Esophagus squamous epithelium (tissue), 5 donors: ENCODE data around the gene CD46. TPM values are rescaled to one million over a fixed set of nuclear protein-coding genes. Genes with fewer than 3 reads are reported as not detected.
A peak's percentile ranks its signal among the peaks of the same experiment; 100 is the strongest.

Experiments
- DNase-seq: peaks from one replicate; lab custom pipeline; 2025; lab: John Stamatoyannopoulos, UW
- H3K27ac ChIP-seq, 4 donors: fragments of 200-600 bp; sonication (generic); one replicate each; pipeline ENCODE4 v1.5.1; 2016 to 2019; ENCODE audit warnings: mild to moderate bottlenecking in 1 of 4
- H3K27me3 ChIP-seq, 4 donors: fragments of 200-600 bp; sonication (generic); 1 replicate in 3 of 4; 2 replicates in 1 of 4; pipeline versions ENCODE4 v1.5.1 to v1.6.0; 2017 to 2021; ENCODE audit warnings: antibody characterized with exemption in 1 of 4
- H3K36me3 ChIP-seq, 3 donors: fragments of 200-600 bp; sonication (generic); one replicate each; pipeline ENCODE4 v1.5.1; 2016 to 2019
- H3K4me1 ChIP-seq, 3 donors: fragments of 200-600 bp; sonication (generic); one replicate each; pipeline ENCODE4 v1.5.1; 2017 to 2019
- H3K4me3 ChIP-seq, 4 donors: fragments of 200-600 bp; sonication (generic); 1 replicate in 3 of 4; 2 replicates in 1 of 4; pipeline ENCODE4 v1.5.1; 2016 to 2019; ENCODE audit warnings: mild to moderate bottlenecking in 2 of 4, moderate library complexity in 1 of 4
- H3K9me3 ChIP-seq, 3 donors: fragments of 200-600 bp; sonication (generic); one replicate each; pipeline ENCODE4 v1.5.1; 2016 to 2019
- POLR2A ChIP-seq, 4 donors: fragments of 450-650 bp; IDR thresholded peaks; one replicate each; pipeline ENCODE4 v1.6.1; 2017; ENCODE audit warnings: antibody characterized with exemption in 4 of 4, mild to moderate bottlenecking in 4 of 4, moderate library complexity in 3 of 4
- WGBS, 2 donors: methylation state at CpG; one replicate each; pipeline ENCODE4 v1.1.5; 2018; 5-methylcytosine and 5-hydroxymethylcytosine counted together
- intact Hi-C: fragments of 100-400 bp; cut with DNase I; formaldehyde crosslinking; loops from one replicate; pipeline ENCODE4 v1.15.0; 2022
- total RNA-seq, 4 donors: library from RNA; depleted of rRNA; stranded (reverse); fragments of >200 nt; gene quantifications; one replicate each; pipeline ENCODE4 v1.1.0, GENCODE V29; 2016
- TF ChIP-seq, protein P1 (sequence below), 6 experiments: fragments of 450-650 bp in 4 of 6; fragments of 200-600 bp in 2 of 6; sonication (generic) in 2 of 6; IDR thresholded peaks; one replicate each; pipeline ENCODE4 v1.5.1; 2016 to 2019; ENCODE audit warnings: antibody characterized with exemption in 6 of 6, mild to moderate bottlenecking in 4 of 6, moderate library complexity in 4 of 6
- donor health status: DM: yes; HTN: yes; CAD: no.

CD46 gene
- total RNA-seq, 4 donors from 2014 or later: 131 to 191 (median 157) TPM

DNA sequence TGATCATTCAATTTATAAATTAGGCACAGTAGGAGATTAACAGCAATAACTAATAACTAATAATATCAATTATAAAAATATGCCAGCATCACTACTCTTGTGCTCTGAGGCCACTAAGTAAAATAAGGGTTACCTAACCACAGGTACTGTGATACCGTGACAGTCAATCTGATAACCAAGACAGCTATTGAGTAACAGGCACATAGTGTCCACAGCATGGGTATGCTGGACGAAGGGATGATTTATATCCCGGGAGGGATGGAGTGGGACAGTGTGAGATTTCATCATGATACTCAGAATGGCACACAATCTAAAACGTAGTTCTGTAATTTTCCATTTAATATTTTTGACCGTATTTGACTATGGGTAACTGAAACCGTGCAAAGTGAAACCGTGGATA lies 39.4 kb downstream of the CD46 start:
- TF ChIP-seq, protein P1, sequence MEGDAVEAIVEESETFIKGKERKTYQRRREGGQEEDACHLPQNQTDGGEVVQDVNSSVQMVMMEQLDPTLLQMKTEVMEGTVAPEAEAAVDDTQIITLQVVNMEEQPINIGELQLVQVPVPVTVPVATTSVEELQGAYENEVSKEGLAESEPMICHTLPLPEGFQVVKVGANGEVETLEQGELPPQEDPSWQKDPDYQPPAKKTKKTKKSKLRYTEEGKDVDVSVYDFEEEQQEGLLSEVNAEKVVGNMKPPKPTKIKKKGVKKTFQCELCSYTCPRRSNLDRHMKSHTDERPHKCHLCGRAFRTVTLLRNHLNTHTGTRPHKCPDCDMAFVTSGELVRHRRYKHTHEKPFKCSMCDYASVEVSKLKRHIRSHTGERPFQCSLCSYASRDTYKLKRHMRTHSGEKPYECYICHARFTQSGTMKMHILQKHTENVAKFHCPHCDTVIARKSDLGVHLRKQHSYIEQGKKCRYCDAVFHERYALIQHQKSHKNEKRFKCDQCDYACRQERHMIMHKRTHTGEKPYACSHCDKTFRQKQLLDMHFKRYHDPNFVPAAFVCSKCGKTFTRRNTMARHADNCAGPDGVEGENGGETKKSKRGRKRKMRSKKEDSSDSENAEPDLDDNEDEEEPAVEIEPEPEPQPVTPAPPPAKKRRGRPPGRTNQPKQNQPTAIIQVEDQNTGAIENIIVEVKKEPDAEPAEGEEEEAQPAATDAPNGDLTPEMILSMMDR (IDR thresholded peaks at IDR 0.05): no peak
- TF ChIP-seq POLR2A (IDR thresholded peaks at IDR 0.05): no peak
- DNase-seq: no peak
- 89 to 91% methylated on average over 7 of the region's 7 CpGs for WGBS, 2 donors
- H3K4me3 ChIP-seq: no peak overlapping the region
- no peak overlapping the region for H3K27ac ChIP-seq
- peaks cover 0 to 92% (median 0%) of the 10 kb centered on the region in 3 donors for H3K36me3 ChIP-seq
- H3K4me1 ChIP-seq: peaks cover 0 to 9% (median 0%) of the 10 kb centered on the region in 3 donors
- no peaks in the 10 kb centered on the region for H3K27me3 ChIP-seq
- intact Hi-C loops: no loop called here
- no peaks in the 10 kb centered on the region for H3K9me3 ChIP-seq

DNA sequence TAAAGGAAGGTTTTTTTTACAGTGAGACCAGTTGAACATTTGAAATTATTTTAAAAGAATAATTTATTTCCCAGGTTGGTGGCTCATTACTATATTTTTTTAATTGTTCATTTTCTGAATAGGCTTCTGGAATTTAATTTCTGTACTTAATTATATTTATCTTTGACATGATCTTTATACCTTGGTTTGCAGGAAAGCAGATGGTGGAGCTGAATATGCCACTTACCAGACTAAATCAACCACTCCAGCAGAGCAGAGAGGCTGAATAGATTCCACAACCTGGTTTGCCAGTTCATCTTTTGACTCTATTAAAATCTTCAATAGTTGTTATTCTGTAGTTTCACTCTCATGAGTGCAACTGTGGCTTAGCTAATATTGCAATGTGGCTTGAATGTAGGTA lies 41.5 kb downstream of the CD46 start:
- Histone ChIP-seq H3K4me1 (peaks cover 0 to 25% (median 5%) of the 10 kb centered on the region in 3 donors), H3K9me3 (no peaks in the 10 kb centered on the region), H3K36me3 (peaks cover 0 to 79% (median 0%) of the 10 kb centered on the region in 3 donors), H3K4me3 (no peak overlapping the region), H3K27me3 (no peaks in the 10 kb centered on the region), H3K27ac (no peak overlapping the region)
- DNase-seq: no peak
- TF ChIP-seq, protein P1 (IDR thresholded peaks at IDR 0.05): no peak
- TF ChIP-seq POLR2A (IDR thresholded peaks at IDR 0.05): no peak
- intact Hi-C loops: no loop called here

DNA sequence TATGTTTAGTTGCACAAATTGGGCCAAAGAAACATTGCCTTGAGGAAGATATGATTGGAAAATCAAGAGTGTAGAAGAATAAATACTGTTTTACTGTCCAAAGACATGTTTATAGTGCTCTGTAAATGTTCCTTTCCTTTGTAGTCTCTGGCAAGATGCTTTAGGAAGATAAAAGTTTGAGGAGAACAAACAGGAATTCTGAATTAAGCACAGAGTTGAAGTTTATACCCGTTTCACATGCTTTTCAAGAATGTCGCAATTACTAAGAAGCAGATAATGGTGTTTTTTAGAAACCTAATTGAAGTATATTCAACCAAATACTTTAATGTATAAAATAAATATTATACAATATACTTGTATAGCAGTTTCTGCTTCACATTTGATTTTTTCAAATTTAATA lies 43.0 kb downstream of the CD46 start:
- intact Hi-C loops: no loop called here
- WGBS, 2 donors: 67 to 70% methylated on average over 2 of the region's 2 CpGs
- H3K9me3 ChIP-seq: no peaks in the 10 kb centered on the region
- peaks cover 0 to 71% (median 2%) of the 10 kb centered on the region in 3 donors for H3K36me3 ChIP-seq
- no peaks in the 10 kb centered on the region for H3K27me3 ChIP-seq
- H3K4me1 ChIP-seq: peaks cover 0 to 20% (median 5%) of the 10 kb centered on the region in 3 donors
- TF ChIP-seq, protein P1 (IDR thresholded peaks at IDR 0.05): no peak
- no peak for TF ChIP-seq POLR2A (IDR thresholded peaks at IDR 0.05)
- no peak for DNase-seq
- no peak overlapping the region for H3K27ac ChIP-seq
- H3K4me3 ChIP-seq: no peak overlapping the region

DNA sequence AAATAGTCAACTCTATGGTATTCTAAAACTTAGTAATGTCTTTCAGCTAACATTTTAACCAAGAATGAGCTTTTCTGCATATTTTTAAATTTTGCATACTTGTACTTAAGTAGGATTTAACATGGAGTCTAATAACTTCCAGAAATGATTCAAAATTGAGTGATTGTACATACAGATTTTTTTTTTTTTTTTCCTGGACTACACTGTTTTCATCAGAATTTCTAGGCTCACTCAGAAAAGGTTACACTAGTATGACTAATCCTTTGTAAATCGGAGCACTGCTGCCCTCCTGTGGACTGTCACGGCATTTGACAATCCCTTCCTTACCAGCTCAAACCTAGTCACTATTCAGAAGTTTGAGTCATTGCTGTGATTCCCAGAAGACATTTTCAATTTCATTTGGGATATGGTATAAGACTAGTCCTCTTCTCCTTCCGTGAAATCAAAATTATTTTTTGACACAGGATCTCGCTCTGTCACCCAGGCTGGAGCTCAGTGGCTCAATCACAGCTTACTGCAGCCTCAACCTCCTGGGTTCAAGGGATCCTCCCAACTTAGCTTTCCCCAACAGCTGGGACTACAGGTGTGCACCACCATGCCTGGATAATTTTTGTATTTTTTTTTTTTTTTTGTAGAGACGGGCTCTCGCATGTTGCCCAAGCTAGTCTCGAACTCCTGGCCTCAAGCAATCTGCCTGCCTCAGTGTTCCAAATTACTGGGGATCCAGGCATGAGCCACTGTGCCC lies 45.5 kb downstream of the CD46 start:
- intact Hi-C loops: no loop called here
- TF ChIP-seq, protein P1 (IDR thresholded peaks at IDR 0.05): peak; percentile 58 to 85 (median 80)
- no peak for TF ChIP-seq POLR2A (IDR thresholded peaks at IDR 0.05)
- Histone ChIP-seq H3K9me3 (no peaks in the 10 kb centered on the region), H3K27ac (peak overlapping the region in 3 of 4 donors; percentile 27 to 42 (median 31)), H3K4me3 (no peak overlapping the region), H3K36me3 (peaks cover 0 to 71% (median 11%) of the 10 kb centered on the region in 3 donors), H3K4me1 (peaks cover 0 to 25% (median 5%) of the 10 kb centered on the region in 3 donors), H3K27me3 (no peaks in the 10 kb centered on the region)
- no peak for DNase-seq
- 26 to 40% methylated on average over 5 to 7 of the region's 7 CpGs for WGBS, 2 donors

DNA sequence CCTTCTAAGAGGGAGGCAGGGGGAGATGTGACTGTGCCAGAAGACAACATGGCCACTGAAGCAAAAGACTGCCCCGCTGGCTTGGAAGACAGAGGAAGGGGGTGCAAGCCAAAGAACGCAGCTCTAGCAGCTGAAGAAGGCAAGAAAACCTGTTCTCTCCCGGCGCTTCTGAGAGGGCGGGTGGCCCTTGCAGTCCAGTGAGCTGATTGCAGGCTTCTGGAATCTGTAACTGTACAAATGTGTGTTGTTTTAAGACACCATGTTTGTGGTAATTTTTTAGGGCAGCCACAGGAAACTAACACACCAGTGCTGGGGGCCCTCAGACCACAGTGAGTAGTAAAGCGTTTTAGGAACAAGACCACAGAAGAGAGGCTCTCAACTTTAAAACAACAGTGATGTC lies 47.0 kb downstream of the CD46 start:
- intact Hi-C loops: no loop called here
- TF ChIP-seq, protein P1 (IDR thresholded peaks at IDR 0.05): no peak
- TF ChIP-seq POLR2A (IDR thresholded peaks at IDR 0.05): no peak
- H3K27ac ChIP-seq: peak overlapping the region in 1 of 4 donors; percentile 9
- 64% methylated on average over 6 of the region's 6 CpGs for WGBS, 2 donors
- H3K27me3 ChIP-seq: no peaks in the 10 kb centered on the region
- H3K9me3 ChIP-seq: no peaks in the 10 kb centered on the region
- peaks cover 0 to 31% (median 8%) of the 10 kb centered on the region in 3 donors for H3K4me1 ChIP-seq
- DNase-seq: no peak
- no peak overlapping the region for H3K4me3 ChIP-seq
- peaks cover 8 to 71% (median 15%) of the 10 kb centered on the region in 3 donors for H3K36me3 ChIP-seq
